Activated T-helper 2 cell treated with anti-CD3 and anti-CD28 coated beads, Interferon-gamma antibody, Interleukin-2, Interleukin-4, amounts not matched to agents 10 μg/mL and 5 μg/mL and 100 μg/mL, durations not matched to agents 14 hours and 24 hours and 36 hours (primary cell): ENCODE data around the gene MARCKSL1. TPM values are rescaled to one million over a fixed set of nuclear protein-coding genes. Genes with fewer than 3 reads are reported as not detected.

Source experiments
- DNase-seq: peaks from one replicate; pipeline ENCODE4 v3.0.0; 2021; ENCODE audit warnings: low spot score
- H3K27ac Mint-ChIP-seq: one replicate; pipeline ENCODE4 v1.8.0; 2021; ENCODE audit warnings: mixed read lengths
- H3K27me3 Mint-ChIP-seq: one replicate; pipeline ENCODE4 v1.8.0; 2021; ENCODE audit warnings: low read depth, mixed read lengths
- H3K36me3 Mint-ChIP-seq: one replicate; pipeline ENCODE4 v1.8.0; 2021; ENCODE audit warnings: low read depth, mixed read lengths
- H3K4me1 Mint-ChIP-seq: one replicate; pipeline ENCODE4 v1.8.0; 2021; ENCODE audit warnings: low read depth, mixed read lengths
- H3K4me3 Mint-ChIP-seq: one replicate; pipeline ENCODE4 v1.8.0; 2021; ENCODE audit warnings: low read depth, mild to moderate bottlenecking, moderate library complexity, mixed read lengths
- H3K9me3 Mint-ChIP-seq: one replicate; pipeline ENCODE4 v1.8.0; 2021; ENCODE audit warnings: mixed read lengths
- intact Hi-C: fragments of 100-400 bp; cut with micrococcal nuclease; formaldehyde crosslinking; loops from one replicate; pipeline ENCODE4 v1.15.1; 2023
- total RNA-seq: library from RNA; stranded (reverse); gene quantifications from 2 replicates; pipeline ENCODE4 v1.2.3, GENCODE V29; 2022

The MARCKSL1 gene
- 42.5 and 45.0 TPM in 2 replicates for total RNA-seq

GRCh38 chr1:32335790-32336590 lies at the start of gene MARCKSL1:
TSS of gene MARCKSL1 (minus strand) at chr1:32336233. CDS start at chr1:32336033, 200 bp downstream.
- intact Hi-C loops: loop anchor here (2.0 to 10.0 kb wide), 5 partner anchors 44 to 121 kb away; partner anchors contain the start of genes BSDC1 and HDAC1
- Mint-ChIP-seq H3K36me3 (peaks cover 29% of the 10 kb centered on the region), H3K4me3 (peak within 1 kb of the TSS; percentile 85), H3K4me1 (peaks cover 35% of the 10 kb centered on the region), H3K27me3 (no peaks in the 10 kb centered on the region), H3K9me3 (no peaks in the 10 kb centered on the region), H3K27ac (peak within 1 kb of the TSS; percentile 67)
- peak; percentile 74 for DNase-seq

GRCh38 chr1:32380057-32380456 lies 44.0 kb upstream of the MARCKSL1 start:
- no peak for DNase-seq
- no peaks in the 10 kb centered on the region for H3K4me1 Mint-ChIP-seq
- peaks cover 59% of the 10 kb centered on the region for H3K36me3 Mint-ChIP-seq
- H3K27me3 Mint-ChIP-seq: no peaks in the 10 kb centered on the region
- no peaks in the 10 kb centered on the region for H3K9me3 Mint-ChIP-seq
- no peak overlapping the region for H3K4me3 Mint-ChIP-seq
- intact Hi-C loops: no loop called here
- H3K27ac Mint-ChIP-seq: no peak overlapping the region

- intact Hi-C loops: no loop called here
- peaks cover 1% of the 10 kb centered on the region for H3K4me1 Mint-ChIP-seq
Measured at GRCh38 chr1:32377541-32378220, 41.6 kb upstream of the MARCKSL1 start.

GRCh38 chr1:32376199-32376598 lies 40.2 kb upstream of the MARCKSL1 start:
- Mint-ChIP-seq H3K27me3 (no peaks in the 10 kb centered on the region), H3K36me3 (peaks cover 61% of the 10 kb centered on the region), H3K4me1 (peaks cover 13% of the 10 kb centered on the region), H3K27ac (no peak overlapping the region), H3K9me3 (no peaks in the 10 kb centered on the region), H3K4me3 (no peak overlapping the region)
- intact Hi-C loops: no loop called here
- DNase-seq: no peak

More at GRCh38 chr1:32377541-32378220, 41.6 kb upstream of the MARCKSL1 start:
- no peak for DNase-seq
- no peaks in the 10 kb centered on the region for H3K9me3 Mint-ChIP-seq
- H3K27ac Mint-ChIP-seq: no peak overlapping the region
- H3K4me3 Mint-ChIP-seq: no peak overlapping the region
- peaks cover 56% of the 10 kb centered on the region for H3K36me3 Mint-ChIP-seq
- no peaks in the 10 kb centered on the region for H3K27me3 Mint-ChIP-seq

- intact Hi-C loops: no loop called here
- Mint-ChIP-seq H3K27ac (no peak overlapping the region), H3K27me3 (no peaks in the 10 kb centered on the region), H3K9me3 (no peaks in the 10 kb centered on the region), H3K4me1 (peaks cover 13% of the 10 kb centered on the region), H3K4me3 (no peak overlapping the region), H3K36me3 (peaks cover 50% of the 10 kb centered on the region)
- DNase-seq: no peak
Measured at GRCh38 chr1:32373996-32374592, 38.1 kb upstream of the MARCKSL1 start.

- Mint-ChIP-seq H3K4me3 (no peak overlapping the region), H3K27ac (peak overlapping the region; percentile 49), H3K27me3 (no peaks in the 10 kb centered on the region), H3K4me1 (peaks cover 13% of the 10 kb centered on the region), H3K36me3 (peaks cover 49% of the 10 kb centered on the region), H3K9me3 (no peaks in the 10 kb centered on the region)
- intact Hi-C loops: no loop called here
- peak; percentile 57 for DNase-seq
Measured at GRCh38 chr1:32372149-32372756, 36.2 kb upstream of the MARCKSL1 start.

- Mint-ChIP-seq H3K27me3 (no peaks in the 10 kb centered on the region), H3K36me3 (peaks cover 51% of the 10 kb centered on the region), H3K4me1 (peaks cover 17% of the 10 kb centered on the region), H3K9me3 (no peaks in the 10 kb centered on the region), H3K27ac (no peak overlapping the region), H3K4me3 (no peak overlapping the region)
- intact Hi-C loops: no loop called here
- DNase-seq: no peak
Measured at GRCh38 chr1:32367912-32368635, 32.0 kb upstream of the MARCKSL1 start.

- Mint-ChIP-seq H3K36me3 (peaks cover 57% of the 10 kb centered on the region), H3K4me3 (no peak overlapping the region), H3K27me3 (peaks cover 8% of the 10 kb centered on the region), H3K27ac (no peak overlapping the region), H3K4me1 (peaks cover 9% of the 10 kb centered on the region), H3K9me3 (no peaks in the 10 kb centered on the region)
- intact Hi-C loops: no loop called here
- DNase-seq: no peak
Measured at GRCh38 chr1:32365445-32365844, 29.4 kb upstream of the MARCKSL1 start.

- DNase-seq: no peak
- Mint-ChIP-seq H3K27me3 (peaks cover 8% of the 10 kb centered on the region), H3K4me1 (peaks cover 12% of the 10 kb centered on the region), H3K9me3 (no peaks in the 10 kb centered on the region), H3K27ac (no peak overlapping the region), H3K4me3 (no peak overlapping the region), H3K36me3 (peaks cover 57% of the 10 kb centered on the region)
- intact Hi-C loops: no loop called here
Measured at GRCh38 chr1:32364836-32365235, 28.8 kb upstream of the MARCKSL1 start.

- H3K9me3 Mint-ChIP-seq: no peaks in the 10 kb centered on the region
- H3K36me3 Mint-ChIP-seq: peaks cover 50% of the 10 kb centered on the region
- no peak overlapping the region for H3K4me3 Mint-ChIP-seq
- no peak for DNase-seq
- intact Hi-C loops: no loop called here
- peaks cover 18% of the 10 kb centered on the region for H3K4me1 Mint-ChIP-seq
- H3K27ac Mint-ChIP-seq: no peak overlapping the region
- peaks cover 8% of the 10 kb centered on the region for H3K27me3 Mint-ChIP-seq
Measured at GRCh38 chr1:32363713-32364112, 27.7 kb upstream of the MARCKSL1 start.

- Mint-ChIP-seq H3K9me3 (no peaks in the 10 kb centered on the region), H3K27ac (no peak within 1 kb of the TSS), H3K4me3 (no peak within 1 kb of the TSS), H3K4me1 (peaks cover 18% of the 10 kb centered on the region), H3K36me3 (peaks cover 40% of the 10 kb centered on the region), H3K27me3 (peaks cover 8% of the 10 kb centered on the region)
- no peak for DNase-seq
- intact Hi-C loops: no loop called here
Measured at GRCh38 chr1:32362474-32363313, 26.7 kb upstream of the MARCKSL1 start, which contains the start of the genes FAM229A and TSSK3. TSS of gene FAM229A (minus strand) at chr1:32362485. CDS start at chr1:32362091, 394 bp downstream. TSS of gene TSSK3 (plus strand) at chr1:32362539. CDS start at chr1:32362702, 163 bp downstream.
